ENCODE data around the gene DNAJB12.
"Not testable (repeated sequence)": the region's sequence is repeated elsewhere in the genome, so short reads cannot be mapped to it uniquely, and the experiment has no call there.

Gene DNAJB12

GRCh38 chr10:72348282-72348681 lies 6.4 kb downstream of the DNAJB12 start:
- no peak for DNase-seq (ENCODE audit: low spot score)
- no peak for TF ChIP-seq CTCF (IDR thresholded peaks at IDR 0.05; ENCODE audit: extremely low read depth, insufficient read depth, missing control alignments)
- in situ Hi-C loops (cut with MboI; ENCODE audit: low pct_unique_long_range_greater_than_20kb, low sequenced_read_pairs, unreplicated experiment) = loop anchor here (25.0 kb wide), 2 partner anchors 211 to 411 kb away; no protein-coding TSS in a partner anchor

- not testable (repeated sequence) for DNase-seq (ENCODE audit: low spot score)
- in situ Hi-C loops (cut with MboI; ENCODE audit: low pct_unique_long_range_greater_than_20kb, low sequenced_read_pairs, unreplicated experiment) = loop anchor here (25.0 kb wide), 2 partner anchors 209 to 409 kb away; no protein-coding TSS in a partner anchor
Measured at GRCh38 chr10:72346117-72346516, 8.6 kb downstream of the DNAJB12 start.

- in situ Hi-C loops (cut with MboI; ENCODE audit: low pct_unique_long_range_greater_than_20kb, low sequenced_read_pairs, unreplicated experiment) = loop anchor here (25.0 kb wide), 2 partner anchors 208 to 408 kb away; no protein-coding TSS in a partner anchor
- no peak for TF ChIP-seq CTCF (IDR thresholded peaks at IDR 0.05; ENCODE audit: extremely low read depth, insufficient read depth, missing control alignments)
- DNase-seq (ENCODE audit: low spot score) = peak; percentile 48
Measured at GRCh38 chr10:72344932-72345331, 9.8 kb downstream of the DNAJB12 start.

GRCh38 chr10:72342911-72343310 lies 11.8 kb downstream of the DNAJB12 start:
- no peak for TF ChIP-seq CTCF (IDR thresholded peaks at IDR 0.05; ENCODE audit: extremely low read depth, insufficient read depth, missing control alignments)
- in situ Hi-C loops (cut with MboI; ENCODE audit: low pct_unique_long_range_greater_than_20kb, low sequenced_read_pairs, unreplicated experiment) = loop anchor here (25.0 kb wide), 2 partner anchors 206 to 406 kb away; no protein-coding TSS in a partner anchor
- no peak for DNase-seq (ENCODE audit: low spot score)

GRCh38 chr10:72340510-72341261 lies 14.0 kb downstream of the DNAJB12 start:
- TF ChIP-seq CTCF (IDR thresholded peaks at IDR 0.05; ENCODE audit: extremely low read depth, insufficient read depth, missing control alignments) = peak; percentile 92
- DNase-seq (ENCODE audit: low spot score) = peak; percentile 77
- in situ Hi-C loops (cut with MboI; ENCODE audit: low pct_unique_long_range_greater_than_20kb, low sequenced_read_pairs, unreplicated experiment) = loop anchor here (25.0 kb wide), 2 partner anchors 203 to 403 kb away; no protein-coding TSS in a partner anchor

GRCh38 chr10:72338180-72338579 lies 16.5 kb downstream of the DNAJB12 start:
- no peak for TF ChIP-seq CTCF (IDR thresholded peaks at IDR 0.05; ENCODE audit: extremely low read depth, insufficient read depth, missing control alignments)
- in situ Hi-C loops (cut with MboI; ENCODE audit: low pct_unique_long_range_greater_than_20kb, low sequenced_read_pairs, unreplicated experiment) = loop anchor here (10.0 to 25.0 kb wide), 3 partner anchors 83 to 401 kb away; no protein-coding TSS in a partner anchor
- no peak for DNase-seq (ENCODE audit: low spot score)

- in situ Hi-C loops (cut with MboI; ENCODE audit: low pct_unique_long_range_greater_than_20kb, low sequenced_read_pairs, unreplicated experiment) = loop anchor here (10.0 to 25.0 kb wide), 3 partner anchors 83 to 400 kb away; no protein-coding TSS in a partner anchor
- no peak for TF ChIP-seq CTCF (IDR thresholded peaks at IDR 0.05; ENCODE audit: extremely low read depth, insufficient read depth, missing control alignments)
- DNase-seq (ENCODE audit: low spot score) = no peak
Measured at GRCh38 chr10:72337722-72338121, 17.0 kb downstream of the DNAJB12 start.

Measured in GM13977 (cell line).